GM18858 (cell line): Measurements from ENCODE around the gene DMAC1.

Source experiments
- ATAC-seq: cut with Tn5 transposase; IDR thresholded peaks from one replicate; pipeline ENCODE4 v1.9.1; 2021; ENCODE audit not compliant: unreplicated experiment

DMAC1 gene

DNA sequence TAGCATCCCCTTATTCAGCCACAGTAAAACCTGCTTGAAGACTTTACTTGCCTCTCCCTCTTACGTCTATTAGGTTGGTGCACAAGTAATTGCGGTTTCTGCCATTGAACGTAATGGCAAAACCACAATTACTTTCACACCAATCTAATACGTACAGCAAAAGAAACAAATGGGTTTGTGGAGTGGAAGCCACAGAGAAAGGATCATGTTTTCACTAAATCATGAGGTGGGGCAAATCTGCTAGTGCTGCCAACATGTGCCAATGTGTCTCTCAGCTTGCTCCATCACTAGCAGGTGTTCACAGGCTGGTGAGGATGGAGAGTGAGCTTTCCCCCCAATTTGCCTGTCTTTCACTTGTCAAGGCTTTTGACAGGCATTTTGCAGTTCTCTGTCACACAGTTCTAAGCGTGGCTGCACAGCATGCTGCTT is 15.9 kb downstream of the DMAC1 start:
- ATAC-seq: no peak

DNA sequence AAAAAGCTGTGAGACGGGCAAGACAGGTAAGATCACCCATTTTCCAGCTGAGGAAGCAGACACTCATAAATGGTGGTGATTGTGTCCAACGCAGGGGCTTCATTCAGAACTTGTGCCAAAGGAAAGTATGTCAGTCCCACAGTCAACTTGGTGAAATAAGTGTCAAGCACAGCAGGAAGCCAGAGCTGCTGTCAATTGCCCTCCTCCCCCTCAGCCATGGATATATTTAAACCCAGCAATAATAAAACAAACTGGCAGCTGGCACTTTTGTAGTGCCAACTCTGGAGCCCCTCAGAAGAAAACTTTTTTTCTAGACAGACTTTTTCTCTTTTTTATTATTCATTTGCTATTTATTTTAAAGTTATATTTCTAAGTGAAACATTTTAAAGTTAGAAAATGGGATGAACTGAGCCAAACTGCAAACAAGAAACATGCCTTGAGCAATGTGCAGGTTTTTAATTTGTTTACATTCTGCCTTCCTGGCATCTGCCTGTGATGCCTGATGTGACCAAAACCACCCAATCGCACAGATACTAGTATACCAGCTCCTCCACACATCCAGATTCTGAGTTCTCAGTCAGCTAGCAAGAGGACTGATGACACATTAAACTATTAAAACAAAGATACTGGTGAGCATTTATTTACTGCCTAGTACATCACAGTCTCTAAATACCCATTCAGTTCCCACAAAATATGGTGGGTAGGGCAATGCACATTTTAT is 17.0 kb downstream of the DMAC1 start:
- ATAC-seq: no peak

DNA sequence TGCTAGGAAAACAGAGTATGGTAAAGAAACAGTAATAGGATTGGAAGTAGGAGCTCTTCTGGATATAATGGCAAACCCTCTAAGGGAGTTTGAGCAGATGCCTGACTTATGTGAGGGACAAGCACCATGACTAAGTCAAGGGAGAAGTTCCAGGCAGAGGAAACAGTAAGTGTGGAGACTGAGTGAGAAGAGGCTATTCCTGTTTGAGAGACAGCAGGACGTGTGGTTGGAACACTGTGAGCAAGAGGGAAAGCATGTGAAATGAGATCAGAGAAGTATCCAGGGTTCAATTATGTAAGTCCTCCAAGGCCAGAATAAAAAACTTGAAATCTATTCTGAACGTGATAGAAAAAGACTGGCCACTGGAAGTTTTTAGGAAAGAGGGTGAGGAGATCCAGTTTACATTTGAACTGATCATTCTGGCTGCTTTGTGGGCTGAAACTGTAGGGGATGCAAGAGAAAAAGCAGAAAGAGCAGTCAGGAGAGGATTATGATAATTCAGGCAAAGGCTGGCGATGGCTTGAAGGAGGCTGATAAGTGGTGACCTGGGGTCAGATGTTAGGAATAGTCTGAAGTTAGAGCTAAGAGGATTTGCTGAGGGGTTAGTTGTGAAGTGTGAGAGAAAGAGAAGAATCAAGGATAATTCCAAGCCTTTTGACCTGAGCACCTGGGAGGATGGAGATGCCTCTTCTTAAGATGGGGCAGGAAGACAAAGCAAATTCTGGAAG is 19.2 kb downstream of the DMAC1 start:
- no peak for ATAC-seq

DNA sequence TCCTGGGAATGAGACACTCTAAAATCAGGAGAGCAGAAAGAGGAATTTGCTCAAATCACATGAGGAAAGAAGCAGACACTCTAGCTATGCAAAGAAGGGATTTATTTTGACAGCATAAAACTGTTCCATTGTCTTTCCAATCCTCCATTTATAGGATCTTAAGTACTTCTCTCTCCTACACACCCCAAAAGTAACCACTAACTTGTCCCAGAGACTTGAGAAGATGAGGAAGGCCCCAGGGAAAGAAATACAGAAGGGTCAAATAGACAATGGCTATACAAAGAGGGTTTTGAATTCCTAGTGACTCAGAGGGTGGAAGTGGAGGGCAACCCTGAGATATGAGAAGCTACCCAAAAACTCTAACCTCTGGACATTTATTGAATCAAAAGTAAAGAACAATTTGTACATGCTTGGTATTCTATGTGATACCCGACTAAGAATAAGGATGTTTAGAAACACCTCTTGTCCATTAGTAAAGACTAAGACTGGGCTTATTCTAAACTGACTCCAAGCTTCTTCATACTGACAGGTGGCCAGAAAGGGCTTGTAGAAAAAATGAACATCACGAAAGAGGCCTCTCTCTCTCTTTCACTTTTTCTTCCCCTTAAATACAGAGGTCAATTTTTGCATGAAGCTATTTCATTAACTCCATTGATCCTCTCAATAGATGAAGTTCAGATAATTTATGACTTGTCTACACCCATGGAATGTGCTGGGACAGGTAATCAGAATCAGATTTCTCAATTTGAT is 20.6 kb downstream of the DMAC1 start:
- no peak for ATAC-seq

DNA sequence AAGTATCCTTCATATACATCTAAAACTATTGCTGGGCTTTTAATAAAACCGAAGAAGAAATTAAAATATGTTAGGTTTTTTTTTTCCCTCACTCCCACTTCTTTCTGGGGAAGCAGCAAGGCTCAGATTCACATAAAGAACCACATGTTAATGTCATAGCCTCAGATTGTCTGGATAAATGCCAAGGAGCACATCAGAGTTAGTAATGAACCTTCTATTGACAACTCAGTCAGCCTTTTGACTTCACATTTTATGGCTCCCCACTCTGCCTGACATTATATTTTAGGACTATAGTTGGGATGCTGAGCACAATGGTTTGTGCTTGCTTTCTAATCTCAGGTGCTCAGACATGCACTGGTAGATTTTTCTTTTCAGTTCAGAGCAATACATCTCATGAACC is 21.8 kb downstream of the DMAC1 start:
- ATAC-seq: no peak

DNA sequence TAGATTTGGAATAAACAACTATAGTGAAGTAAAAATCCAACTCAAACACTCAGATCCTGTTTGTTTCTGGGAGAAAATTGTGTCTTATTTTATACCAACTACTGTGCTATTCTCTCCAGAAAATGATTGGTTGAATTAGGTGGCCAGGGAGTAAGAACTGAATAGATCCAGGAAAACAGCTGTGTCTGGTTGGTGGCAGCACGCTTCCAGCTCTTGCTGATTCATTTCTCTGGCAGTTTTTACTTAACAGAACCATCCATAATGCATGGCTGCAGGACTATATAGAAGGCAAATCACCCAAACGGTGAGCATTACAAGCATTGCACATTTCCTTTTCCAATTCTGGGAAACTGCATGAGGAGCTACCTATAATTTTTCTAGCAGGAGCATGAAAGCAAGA is 29.5 kb downstream of the DMAC1 start:
- no peak for ATAC-seq

DNA sequence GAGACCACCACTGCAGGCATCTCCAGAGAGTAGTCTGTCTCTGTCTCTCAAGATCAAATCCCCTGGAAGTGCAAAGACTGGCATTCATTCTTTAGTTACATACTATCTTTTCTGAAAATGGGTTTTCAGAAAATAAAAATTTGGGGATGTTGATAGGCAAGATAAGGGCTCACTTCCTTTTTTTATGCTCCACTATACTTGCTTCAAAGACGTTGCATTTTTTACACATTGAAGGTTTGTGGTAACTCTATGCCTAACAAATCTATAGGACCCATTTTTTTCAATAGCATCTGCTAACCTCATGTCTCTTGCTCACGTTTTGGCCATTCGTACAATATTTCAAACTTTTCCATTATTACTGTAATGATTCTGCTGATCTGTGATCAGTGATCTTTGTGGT is 37.0 kb downstream of the DMAC1 start:
- no peak for ATAC-seq

DNA sequence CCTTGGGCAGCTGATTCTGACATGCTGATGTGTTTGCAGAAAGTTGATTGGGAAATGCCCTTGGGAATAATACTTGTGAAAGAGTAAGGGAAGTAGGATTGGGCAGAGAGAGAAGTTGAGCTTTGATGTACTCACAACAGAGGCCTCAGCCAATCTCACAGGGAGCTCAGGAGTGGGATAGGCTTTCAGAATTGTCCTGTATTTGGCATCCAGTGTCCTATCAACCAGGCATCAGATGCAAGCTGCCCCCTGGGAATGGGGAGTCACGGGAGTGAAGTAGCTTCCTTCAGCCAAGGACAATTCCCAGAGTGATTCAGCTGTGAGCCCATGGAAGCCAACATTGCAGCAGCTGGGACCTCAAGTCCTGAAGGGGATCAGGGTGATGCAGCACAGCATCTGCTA is 39.6 kb downstream of the DMAC1 start:
- ATAC-seq: no peak

DNA sequence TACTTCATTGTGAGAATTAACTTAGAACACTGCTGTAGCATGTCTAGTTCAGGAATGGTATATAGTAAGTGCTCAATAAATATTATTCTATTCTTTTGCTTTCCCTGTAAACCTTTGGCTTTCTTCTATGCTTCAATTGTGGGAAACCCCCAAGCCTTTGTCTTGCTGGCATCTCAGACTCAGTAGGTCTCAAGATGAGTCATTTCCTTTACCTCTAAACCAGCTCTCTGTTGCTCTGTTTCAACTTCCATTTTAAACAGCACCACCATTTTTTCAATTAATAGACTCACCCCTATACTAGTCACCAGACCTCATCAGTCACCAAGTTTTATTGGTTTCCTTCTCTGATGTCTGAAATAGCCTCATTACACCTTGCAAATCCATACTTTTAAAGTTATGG is 43.5 kb downstream of the DMAC1 start:
- ATAC-seq: peak; percentile 99

DNA sequence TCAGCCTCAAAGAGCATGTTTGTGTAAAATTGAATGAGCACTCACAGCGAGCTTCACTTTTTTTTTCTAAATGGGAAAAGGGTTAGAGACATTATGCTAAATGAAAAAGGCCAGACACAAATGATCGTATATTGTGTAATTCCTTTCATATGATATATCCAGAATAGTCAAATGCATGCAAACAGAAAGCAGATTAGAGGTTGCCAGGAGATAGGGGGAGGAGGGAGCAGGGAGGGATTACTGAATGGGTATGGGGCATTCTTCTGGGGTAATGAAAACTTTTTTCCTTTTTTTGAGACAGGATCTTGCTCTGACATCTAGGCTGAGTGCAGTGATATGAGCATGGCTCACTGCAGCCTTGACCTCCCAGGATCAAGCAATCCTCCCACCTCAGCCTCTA is 47.1 kb downstream of the DMAC1 start:
- ATAC-seq: no peak
